PC-3 (cell line): Measurements from ENCODE around the gene PYROXD2. TPM values are rescaled to one million over a fixed set of nuclear protein-coding genes. Genes with fewer than 3 reads are reported as not detected.
A peak's percentile ranks its signal among the peaks of the same experiment; 100 is the strongest.

Experiments used
- ATAC-seq: fragments of 200-7000 bp; cut with Tn5 transposase; 2 replicates; pipeline ENCODE4 v1.9.1; 2020; ENCODE audit warnings: mild to moderate bottlenecking, moderate library complexity
- BruUV-seq: library from RNA; stranded (reverse); fragments of 400-500 nt; replicated peaks from 2 replicates; lab custom pipeline; 2021; lab: Mats Ljungman, UMichigan
- CTCF ChIA-PET: fragments of 300-600 bp; sonication (Branson Sonifier 250); formaldehyde crosslinking; loops from one replicate; lab custom pipeline; 2022; ENCODE audit warnings: antibody characterized with exemption; lab: Charles Lee
- POLR2A ChIA-PET: fragments of 300-600 bp; sonication (Branson Sonifier 250); formaldehyde crosslinking; loops from one replicate; lab custom pipeline; 2022; ENCODE audit warnings: antibody characterized with exemption; ENCODE audit not compliant: unreplicated experiment; lab: Charles Lee
- DNase-seq: peaks from one replicate; pipeline ENCODE4 v3.0.0-alpha.2; 2015
- H2AFZ ChIP-seq: fragments of 300-600 bp; sonication (generic); 2 replicates; pipeline ENCODE4 v1.6.0; 2016; ENCODE audit warnings: antibody characterized with exemption, low read length
- H3F3A ChIP-seq: fragments of 300-600 bp; sonication (generic); one replicate; pipeline ENCODE4 v1.6.0; 2017; ENCODE audit warnings: antibody characterized with exemption, low read length, control low read depth, mild to moderate bottlenecking; ENCODE audit not compliant: unreplicated experiment
- H3K27ac ChIP-seq: fragments of 300-600 bp; sonication (generic); 2 replicates; pipeline ENCODE4 v1.5.1; 2016; ENCODE audit warnings: mild to moderate bottlenecking, low read length
- H3K27me3 ChIP-seq: fragments of 300-600 bp; sonication (generic); 2 replicates; pipeline ENCODE4 v1.6.1; 2016; ENCODE audit warnings: low read length, mixed read lengths
- H3K36me3 ChIP-seq: fragments of 300-600 bp; sonication (generic); 2 replicates; pipeline ENCODE4 v1.6.1; 2016; ENCODE audit warnings: low read depth, mixed run types, low read length, mixed read lengths
- H3K4me1 ChIP-seq: fragments of 300-600 bp; sonication (generic); 2 replicates; pipeline ENCODE4 v1.5.1; 2016; ENCODE audit warnings: low read length; ENCODE audit not compliant: insufficient read depth
- H3K4me2 ChIP-seq: fragments of 300-600 bp; sonication (generic); 2 replicates; pipeline ENCODE4 v1.6.0; 2016; ENCODE audit warnings: low read length
- H3K4me3 ChIP-seq: fragments of 300-600 bp; sonication (generic); 2 replicates; pipeline ENCODE4 v1.5.1; 2016; ENCODE audit warnings: mild to moderate bottlenecking, low read length, mixed read lengths
- H3K79me2 ChIP-seq: fragments of 300-600 bp; sonication (generic); 2 replicates; pipeline ENCODE4 v1.6.1; 2017; ENCODE audit warnings: low read length, mixed read lengths
- H3K9ac ChIP-seq: fragments of 300-600 bp; sonication (generic); 2 replicates; pipeline ENCODE4 v1.6.0; 2016; ENCODE audit warnings: mild to moderate bottlenecking, low read length
- H3K9me2 ChIP-seq: fragments of 300-600 bp; sonication (generic); replicated peaks from 2 replicates; pipeline ENCODE4 v1.6.1; 2016; ENCODE audit warnings: mixed run types, low read length, mixed read lengths
- H3K9me3 ChIP-seq: fragments of 300-600 bp; sonication (generic); 2 replicates; pipeline ENCODE4 v1.6.1; 2016; ENCODE audit warnings: low read length, mixed read lengths
- H4K20me1 ChIP-seq: fragments of 300-600 bp; sonication (generic); 2 replicates; pipeline ENCODE4 v1.6.1; 2016; ENCODE audit warnings: low read length, mixed read lengths
- CTCF ChIP-seq: fragments of 300-600 bp; sonication (generic); conservative IDR thresholded peaks from 2 replicates; pipeline ENCODE4 v1.5.1; 2017; ENCODE audit warnings: antibody characterized with exemption, low read depth, mild to moderate bottlenecking, low read length
- EZH2 ChIP-seq: fragments of 300-600 bp; sonication (generic); IDR thresholded peaks from one replicate; pipeline ENCODE4 v1.6.1; 2017; ENCODE audit warnings: antibody characterized with exemption, mild to moderate bottlenecking, low read length; ENCODE audit not compliant: unreplicated experiment
- EZH2phosphoT487 ChIP-seq: fragments of 300-600 bp; sonication (generic); IDR thresholded peaks from 2 replicates; pipeline ENCODE4 v1.6.1; 2018; ENCODE audit warnings: mild to moderate bottlenecking, antibody characterized with exemption, low read length, borderline replicate concordance
- intact Hi-C: fragments of 100-400 bp; cut with micrococcal nuclease; formaldehyde crosslinking; loops from 2 replicates; pipeline ENCODE4 v1.9.0; 2023
- total RNA-seq: library from RNA; depleted of rRNA; stranded (reverse); fragments of >200 nt; gene quantifications from 2 replicates; pipeline ENCODE4 v1.2.3, GENCODE V29; 2014

Gene PYROXD2
- total RNA-seq, 1 experiment from 2014 or later, result 3.1 TPM

GRCh38 chr10:98446151-98446660, 31.2 kb upstream of the PYROXD2 start:
- H3K9ac ChIP-seq, result peak overlapping the region; percentile 84
- intact Hi-C loops, result loop anchor here (1.0 kb wide), 1 partner anchor 42 kb away; no protein-coding TSS in a partner anchor
- H3K36me3 ChIP-seq, result no peaks in the 10 kb centered on the region
- ATAC-seq (peak; percentile 42), DNase-seq (no peak)
- H3K4me1 ChIP-seq, result peaks cover 13% of the 10 kb centered on the region; the same call in 1 of the 2 replicates
- no peaks in the 10 kb centered on the region for H3K9me2 ChIP-seq
- no peaks in the 10 kb centered on the region for H3K79me2 ChIP-seq
- CTCF ChIA-PET, result no interaction called here
- no peaks in the 10 kb centered on the region for H3F3A ChIP-seq
- H3K9me3 ChIP-seq, result no peaks in the 10 kb centered on the region
- H3K4me2 ChIP-seq, result peak overlapping the region; percentile 93
- H3K27ac ChIP-seq, result no peak overlapping the region
- H4K20me1 ChIP-seq, result no peaks in the 10 kb centered on the region
- peak overlapping the region; percentile 80 for H3K4me3 ChIP-seq
- POLR2A ChIA-PET, result no interaction called here
- H2AFZ ChIP-seq, result peak overlapping the region; percentile 98
- no peaks in the 10 kb centered on the region for H3K27me3 ChIP-seq
- no peak for TF ChIP-seq CTCF
- TF ChIP-seq EZH2phosphoT487, result no peak
- no peak for TF ChIP-seq EZH2
- BruUV-seq, result TSS peak; percentile 70

DNA sequence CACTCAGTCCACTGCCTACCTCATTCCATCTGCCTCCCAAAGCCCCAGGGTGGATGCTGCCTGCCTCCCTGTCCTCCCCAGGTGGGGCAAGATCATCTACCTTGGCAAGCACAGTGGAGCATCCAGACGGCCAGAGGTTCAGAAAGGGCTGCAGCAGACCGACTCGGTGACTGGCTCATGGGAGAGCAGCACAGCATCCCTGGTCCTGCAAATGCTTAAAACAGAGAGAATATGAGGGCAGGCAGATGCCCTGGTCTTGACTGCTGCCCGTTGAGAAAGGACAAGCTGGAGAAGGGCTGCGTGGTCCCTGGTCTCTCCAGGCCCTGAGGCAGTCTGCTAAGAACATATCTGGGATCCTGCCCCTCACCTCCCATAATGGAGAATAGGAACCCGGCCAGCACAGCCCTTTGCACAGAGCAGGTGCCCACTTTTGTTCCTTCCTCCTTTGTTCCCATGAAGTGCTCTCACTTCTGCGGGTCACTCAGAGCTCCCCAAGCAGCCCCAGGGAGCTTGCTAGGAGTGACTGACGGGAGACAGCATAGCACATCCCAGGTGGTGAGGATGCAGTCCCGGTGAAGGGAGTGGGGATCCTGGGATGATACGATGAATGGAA, 30.3 kb upstream of the PYROXD2 start:
- no peak overlapping the region for H3K4me3 ChIP-seq

More for the DNA sequence above, 30.3 kb upstream of the PYROXD2 start:
- no peaks in the 10 kb centered on the region for H4K20me1 ChIP-seq
- DNase-seq, result no peak
- no TSS peak for BruUV-seq
- no peak overlapping the region for H3K9ac ChIP-seq
- H3F3A ChIP-seq, result no peaks in the 10 kb centered on the region
- no peak for ATAC-seq
- no peaks in the 10 kb centered on the region for H3K79me2 ChIP-seq
- H3K4me2 ChIP-seq, result 0 out of 2 replicates have a peak overlapping the region, but pooled peaks have one; percentile 93
- TF ChIP-seq EZH2, result no peak
- no peak for TF ChIP-seq EZH2phosphoT487
- TF ChIP-seq CTCF, result no peak
- H3K4me1 ChIP-seq, result peaks cover 13% of the 10 kb centered on the region; the same call in 1 of the 2 replicates
- no peaks in the 10 kb centered on the region for H3K9me2 ChIP-seq
- H3K27ac ChIP-seq, result no peak overlapping the region
- H3K9me3 ChIP-seq, result no peaks in the 10 kb centered on the region
- intact Hi-C loops, result no loop called here
- no peaks in the 10 kb centered on the region for H3K27me3 ChIP-seq
- H3K36me3 ChIP-seq, result no peaks in the 10 kb centered on the region
- ChIA-PET CTCF (no interaction called here), POLR2A (no interaction called here)
- H2AFZ ChIP-seq, result no peak overlapping the region
